Neural progenitor cell (in vitro differentiated cells): Measurements from ENCODE around the gene GDPD4. TPM values are rescaled to one million over a fixed set of nuclear protein-coding genes. Genes with fewer than 3 reads are reported as not detected.

Experiments used
- DNase-seq: peaks from one replicate; pipeline ENCODE4 v3.0.0-alpha.2; 2016; ENCODE audit warnings: low spot score
- H2AFZ ChIP-seq: fragments of 200-600 bp; sonication (generic); replicated peaks from 2 replicates; pipeline ENCODE4 v1.6.1; 2016; ENCODE audit warnings: antibody characterized with exemption
- H3F3A ChIP-seq: fragments of 200-600 bp; sonication (generic); 2 replicates; pipeline ENCODE4 v1.6.1; 2016; ENCODE audit warnings: antibody characterized with exemption, low read depth
- H3K27ac ChIP-seq: fragments of 200-600 bp; sonication (generic); 2 replicates; pipeline ENCODE4 v1.5.1; 2016; ENCODE audit warnings: mild to moderate bottlenecking
- H3K27me3 ChIP-seq: fragments of 200-600 bp; sonication (generic); 2 replicates; pipeline ENCODE4 v1.6.1; 2016; ENCODE audit warnings: mild to moderate bottlenecking, moderate library complexity
- H3K36me3 ChIP-seq: fragments of 200-600 bp; sonication (generic); 2 replicates; pipeline ENCODE4 v1.5.1; 2016
- H3K4me1 ChIP-seq: fragments of 200-600 bp; sonication (generic); 2 replicates; pipeline ENCODE4 v1.6.1; 2016; ENCODE audit warnings: mixed run types
- H3K4me2 ChIP-seq: fragments of 200-600 bp; sonication (generic); 2 replicates; pipeline ENCODE4 v1.6.1; 2016
- H3K4me3 ChIP-seq: fragments of 200-600 bp; sonication (generic); 2 replicates; pipeline ENCODE4 v1.5.1; 2016
- H3K79me2 ChIP-seq: fragments of 200-600 bp; sonication (generic); 2 replicates; pipeline ENCODE4 v1.6.1; 2016; ENCODE audit warnings: low read depth
- H3K9ac ChIP-seq: fragments of 200-600 bp; sonication (generic); 2 replicates; pipeline ENCODE4 v1.6.1; 2016
- H3K9me3 ChIP-seq: fragments of 200-600 bp; sonication (generic); 2 replicates; pipeline ENCODE4 v1.5.1; 2016; ENCODE audit warnings: low read depth
- H4K20me1 ChIP-seq: fragments of 200-600 bp; sonication (generic); 2 replicates; pipeline ENCODE4 v1.6.1; 2016; ENCODE audit warnings: low read depth
- H3K27ac Mint-ChIP-seq: 3 replicates; pipeline ENCODE4 v1.8.0; 2021; ENCODE audit warnings: mixed read lengths
- H3K27me3 Mint-ChIP-seq: 2 replicates; pipeline ENCODE4 v1.8.0; 2022; ENCODE audit warnings: low read depth, mild to moderate bottlenecking, inconsistent platforms, moderate library complexity, mixed read lengths; ENCODE audit not compliant: insufficient read depth
- H3K36me3 Mint-ChIP-seq: 3 replicates; pipeline ENCODE4 v1.8.0; 2021; ENCODE audit warnings: mixed read lengths
- H3K4me1 Mint-ChIP-seq: 3 replicates; pipeline ENCODE4 v1.8.0; 2021; ENCODE audit warnings: mixed read lengths
- H3K4me3 Mint-ChIP-seq: 3 replicates; pipeline ENCODE4 v1.8.0; 2021; ENCODE audit warnings: mild to moderate bottlenecking, moderate library complexity, mixed read lengths
- H3K9me3 Mint-ChIP-seq: 3 replicates; pipeline ENCODE4 v1.8.0; 2020; ENCODE audit warnings: mixed read lengths
- EZH2 ChIP-seq: fragments of 200-600 bp; sonication (generic); IDR thresholded peaks from 2 replicates; pipeline ENCODE4 v1.6.1; 2017; ENCODE audit warnings: antibody characterized with exemption, mild to moderate bottlenecking, moderate library complexity
- EZH2phosphoT487 ChIP-seq: fragments of 200-600 bp; sonication (generic); IDR thresholded peaks from 2 replicates; pipeline ENCODE4 v1.6.1; 2017; ENCODE audit warnings: antibody characterized with exemption
- total RNA-seq: library from RNA; depleted of rRNA; stranded (reverse); fragments of >200 nt; gene quantifications from 2 replicates; pipeline ENCODE4 v1.2.3, GENCODE V29; 2015; ENCODE audit warnings: low replicate concordance
- TF ChIP-seq, protein P1 (sequence below): fragments of 200-600 bp; sonication (generic); IDR thresholded peaks from 2 replicates; pipeline ENCODE4 v1.5.1; 2017; ENCODE audit warnings: antibody characterized with exemption, mild to moderate bottlenecking

GDPD4 gene
- total RNA-seq, 1 donor from 2014 or later = not detected

DNA sequence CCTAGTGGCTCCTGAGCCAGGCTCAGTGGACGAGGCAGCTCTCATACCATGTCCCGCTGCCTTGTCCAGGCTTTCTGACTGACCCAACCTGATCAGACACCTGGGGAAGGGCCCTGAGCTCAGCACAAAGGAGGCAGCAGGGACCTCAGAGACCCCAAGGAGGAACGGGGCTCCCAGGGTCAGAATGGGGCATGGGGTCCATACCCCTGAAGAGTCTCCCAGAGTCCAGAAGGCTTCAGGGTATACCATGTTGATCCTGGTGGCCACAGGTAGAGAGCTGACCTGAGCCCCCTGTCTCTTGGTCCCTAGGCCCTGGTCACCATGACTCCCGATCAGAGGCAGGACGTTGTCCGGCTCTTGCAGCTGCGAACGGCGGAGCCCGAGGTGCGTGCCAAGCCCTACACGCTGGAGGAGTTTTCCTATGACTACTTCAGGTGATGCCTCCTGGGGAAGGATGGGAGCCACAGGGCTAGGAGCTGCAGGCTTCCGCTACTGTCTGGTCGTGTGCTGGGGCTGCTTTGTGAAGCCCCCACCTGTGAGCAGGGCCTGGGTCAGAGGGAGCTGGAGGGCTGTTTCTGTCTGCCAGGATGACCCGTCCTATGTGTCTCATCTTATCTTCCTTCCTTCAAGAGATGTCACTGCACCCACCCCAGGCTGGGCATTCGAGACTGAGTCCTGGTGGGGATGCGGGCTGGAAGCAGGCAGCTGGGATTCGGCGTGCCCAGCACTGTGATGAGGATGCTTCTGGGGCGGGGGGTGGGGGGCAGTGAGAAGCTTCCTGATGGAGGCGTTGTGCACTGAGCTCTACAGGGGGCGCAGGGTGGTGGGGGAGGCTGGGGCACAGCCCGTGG is 99.3 kb downstream of the GDPD4 start:
- no peaks in the 10 kb centered on the region for H3K36me3 Mint-ChIP-seq
- no peak overlapping the region for H3K4me3 ChIP-seq
- H4K20me1 ChIP-seq = no peaks in the 10 kb centered on the region
- no peak overlapping the region for H2AFZ ChIP-seq
- H3K9me3 ChIP-seq = no peaks in the 10 kb centered on the region
- H3K9ac ChIP-seq = no peak overlapping the region
- H3K36me3 ChIP-seq = no peaks in the 10 kb centered on the region
- no peaks in the 10 kb centered on the region for H3K79me2 ChIP-seq
- H3K4me1 ChIP-seq = no peaks in the 10 kb centered on the region
- TF ChIP-seq EZH2 = no peak
- TF ChIP-seq, protein P1, sequence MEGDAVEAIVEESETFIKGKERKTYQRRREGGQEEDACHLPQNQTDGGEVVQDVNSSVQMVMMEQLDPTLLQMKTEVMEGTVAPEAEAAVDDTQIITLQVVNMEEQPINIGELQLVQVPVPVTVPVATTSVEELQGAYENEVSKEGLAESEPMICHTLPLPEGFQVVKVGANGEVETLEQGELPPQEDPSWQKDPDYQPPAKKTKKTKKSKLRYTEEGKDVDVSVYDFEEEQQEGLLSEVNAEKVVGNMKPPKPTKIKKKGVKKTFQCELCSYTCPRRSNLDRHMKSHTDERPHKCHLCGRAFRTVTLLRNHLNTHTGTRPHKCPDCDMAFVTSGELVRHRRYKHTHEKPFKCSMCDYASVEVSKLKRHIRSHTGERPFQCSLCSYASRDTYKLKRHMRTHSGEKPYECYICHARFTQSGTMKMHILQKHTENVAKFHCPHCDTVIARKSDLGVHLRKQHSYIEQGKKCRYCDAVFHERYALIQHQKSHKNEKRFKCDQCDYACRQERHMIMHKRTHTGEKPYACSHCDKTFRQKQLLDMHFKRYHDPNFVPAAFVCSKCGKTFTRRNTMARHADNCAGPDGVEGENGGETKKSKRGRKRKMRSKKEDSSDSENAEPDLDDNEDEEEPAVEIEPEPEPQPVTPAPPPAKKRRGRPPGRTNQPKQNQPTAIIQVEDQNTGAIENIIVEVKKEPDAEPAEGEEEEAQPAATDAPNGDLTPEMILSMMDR = no peak
- no peak for TF ChIP-seq EZH2phosphoT487
- H3F3A ChIP-seq = no peaks in the 10 kb centered on the region
- H3K4me2 ChIP-seq = no peak overlapping the region
- no peak overlapping the region for H3K4me3 Mint-ChIP-seq
- H3K27ac Mint-ChIP-seq = no peak overlapping the region
- peaks cover 7% of the 10 kb centered on the region for H3K27me3 Mint-ChIP-seq
- H3K9me3 Mint-ChIP-seq = no peaks in the 10 kb centered on the region
- DNase-seq = no peak
- no peaks in the 10 kb centered on the region for H3K27me3 ChIP-seq
- peaks cover 5% of the 10 kb centered on the region for H3K4me1 Mint-ChIP-seq
- no peak overlapping the region for H3K27ac ChIP-seq

DNA sequence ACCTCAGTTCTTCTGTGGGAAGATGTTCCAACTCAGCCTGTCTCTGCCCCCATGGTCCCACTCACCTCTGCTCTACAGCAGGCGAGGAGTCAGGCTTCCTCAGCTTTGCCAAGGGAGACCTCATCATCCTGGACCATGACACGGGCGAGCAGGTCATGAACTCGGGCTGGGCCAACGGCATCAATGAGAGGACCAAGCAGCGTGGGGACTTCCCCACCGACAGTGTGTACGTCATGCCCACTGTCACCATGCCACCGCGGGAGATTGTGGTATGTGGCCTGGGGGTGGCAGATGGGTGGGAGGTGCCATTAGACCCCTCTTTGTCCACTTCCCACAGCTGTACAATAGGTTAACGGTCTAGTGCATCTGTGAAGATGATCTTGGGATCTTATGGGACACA is 100.1 kb downstream of the GDPD4 start:
- Histone ChIP-seq H3K27ac (no peak overlapping the region), H3K4me1 (no peaks in the 10 kb centered on the region), H3K4me3 (no peak overlapping the region), H3K4me2 (no peak overlapping the region), H3F3A (no peaks in the 10 kb centered on the region), H3K9ac (no peak overlapping the region), H4K20me1 (no peaks in the 10 kb centered on the region), H3K27me3 (no peaks in the 10 kb centered on the region), H3K79me2 (no peaks in the 10 kb centered on the region), H2AFZ (no peak overlapping the region), H3K9me3 (no peaks in the 10 kb centered on the region), H3K36me3 (no peaks in the 10 kb centered on the region)
- Mint-ChIP-seq H3K4me1 (peaks cover 5% of the 10 kb centered on the region), H3K27me3 (peaks cover 7% of the 10 kb centered on the region), H3K4me3 (no peak overlapping the region), H3K9me3 (no peaks in the 10 kb centered on the region), H3K36me3 (no peaks in the 10 kb centered on the region), H3K27ac (no peak overlapping the region)
- no peak for DNase-seq
- TF ChIP-seq EZH2phosphoT487 (no peak), EZH2 (no peak)
- TF ChIP-seq, protein P1 = no peak

DNA sequence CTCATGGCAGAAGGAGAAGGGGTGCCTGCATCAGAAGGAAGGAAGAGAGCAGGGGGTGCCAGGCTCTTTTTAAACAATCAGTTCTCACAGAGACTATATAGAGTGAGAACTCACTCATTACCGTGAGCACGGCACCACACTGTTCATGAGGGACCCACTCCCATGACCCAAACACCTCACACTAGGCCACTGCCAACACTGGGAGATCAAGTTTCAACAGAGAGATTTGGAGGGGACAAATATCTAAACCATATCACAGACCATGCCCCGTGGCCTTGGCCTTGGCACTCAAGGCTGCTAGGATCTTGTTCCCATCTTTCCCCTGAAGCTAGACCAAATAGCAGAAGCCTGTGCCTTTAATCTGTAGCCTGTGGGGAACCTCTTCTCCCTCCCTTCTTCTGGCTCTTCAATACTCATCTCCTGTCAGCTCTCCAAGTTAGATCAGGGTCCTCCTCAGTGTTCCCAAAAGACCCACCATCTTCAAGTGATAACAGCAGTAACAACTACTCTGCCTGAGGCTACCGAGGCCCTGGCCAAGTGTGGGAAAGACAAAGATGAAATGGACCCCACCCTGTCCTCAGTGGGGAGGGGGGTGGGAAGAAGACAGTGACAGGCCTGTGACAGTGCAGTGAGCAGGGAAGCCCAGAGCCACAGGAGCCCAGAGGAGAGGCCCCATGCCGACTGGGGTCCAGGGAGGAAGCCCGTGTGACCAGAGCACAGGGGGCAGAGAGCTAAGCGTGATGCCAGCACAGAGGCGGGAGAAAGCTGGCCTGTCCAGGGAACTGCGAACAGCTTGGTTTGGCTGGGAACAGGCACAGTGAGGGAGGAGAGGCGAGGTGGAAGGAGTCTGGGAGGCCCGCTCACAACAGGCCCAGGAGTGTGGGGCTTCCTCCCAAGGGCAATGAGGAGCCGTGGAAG is 100.9 kb downstream of the GDPD4 start:
- Mint-ChIP-seq H3K9me3 (no peaks in the 10 kb centered on the region), H3K27ac (peak overlapping the region; percentile 4), H3K4me1 (peaks cover 7% of the 10 kb centered on the region), H3K27me3 (peaks cover 7% of the 10 kb centered on the region), H3K4me3 (no peak overlapping the region), H3K36me3 (no peaks in the 10 kb centered on the region)
- Histone ChIP-seq H3F3A (no peaks in the 10 kb centered on the region), H3K4me1 (no peaks in the 10 kb centered on the region), H3K27me3 (no peaks in the 10 kb centered on the region), H3K4me2 (no peak overlapping the region), H4K20me1 (no peaks in the 10 kb centered on the region), H3K36me3 (no peaks in the 10 kb centered on the region), H3K4me3 (no peak overlapping the region), H3K27ac (no peak overlapping the region), H3K9ac (no peak overlapping the region), H3K9me3 (no peaks in the 10 kb centered on the region), H3K79me2 (no peaks in the 10 kb centered on the region), H2AFZ (no peak overlapping the region)
- TF ChIP-seq, protein P1 = no peak
- TF ChIP-seq EZH2phosphoT487 (no peak), EZH2 (no peak)
- no peak for DNase-seq
